Measurements from ENCODE around the gene FGF12. TPM values are rescaled to one million over a fixed set of nuclear protein-coding genes. Genes with fewer than 3 reads are reported as not detected.

FGF12 gene
- total RNA-seq, 8 experiments from 2014 or later, result 8.2 to 173 (median 21.6) TPM

DNA sequence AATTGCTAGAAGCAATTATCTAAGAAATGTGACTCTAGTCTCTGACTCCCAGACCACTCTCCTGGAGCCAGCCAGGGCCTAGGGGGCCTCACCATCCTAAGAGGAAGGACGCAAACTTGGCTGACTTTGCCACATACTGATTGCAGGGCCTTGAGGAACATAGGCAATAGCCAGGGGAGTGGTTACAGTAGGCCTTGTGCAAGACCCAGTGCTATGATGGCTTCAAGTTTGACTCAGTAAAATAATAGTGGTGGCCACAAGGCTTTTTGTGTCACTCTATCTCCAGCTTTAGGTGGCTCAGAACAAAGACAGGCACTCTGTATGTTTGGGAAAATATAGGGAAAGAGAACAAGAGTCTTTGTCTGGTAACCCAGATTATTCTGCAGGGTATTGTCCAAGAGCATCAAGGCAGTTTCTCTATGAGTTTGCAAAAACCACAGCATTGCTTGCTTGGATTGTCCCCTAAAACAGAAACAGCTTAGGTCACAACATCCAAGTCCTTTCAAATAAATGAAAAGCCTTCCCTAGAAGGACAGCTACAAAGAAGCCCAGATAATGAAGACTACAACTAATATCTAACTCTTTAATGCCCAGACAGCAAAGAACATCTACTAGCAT lies 634.8 kb downstream of the FGF12 start:
- Histone ChIP-seq H3K4me1 (replicated peaks in 1 of 2) (no peaks in the 10 kb centered on the region), H3K27ac (no peak overlapping the region), H3K4me3 (no peak overlapping the region)
- in situ Hi-C loops (cut with MboI; ENCODE audit: low pct_unique_long_range_greater_than_20kb in 2 of 9, low sequenced_read_pairs in 9 of 9, unreplicated experiment in 9 of 9), result no loop called here
- peak in 3 of 8 experiments; percentile 42 to 49 (median 48) for ATAC-seq (replicated peaks in 6 of 8)
- 86 to 100% (median 100%) methylated on average over 1 of the region's 1 CpG; no CpG with 5 or more reads in 5 of the 10 experiments for WGBS, 10 experiments

DNA sequence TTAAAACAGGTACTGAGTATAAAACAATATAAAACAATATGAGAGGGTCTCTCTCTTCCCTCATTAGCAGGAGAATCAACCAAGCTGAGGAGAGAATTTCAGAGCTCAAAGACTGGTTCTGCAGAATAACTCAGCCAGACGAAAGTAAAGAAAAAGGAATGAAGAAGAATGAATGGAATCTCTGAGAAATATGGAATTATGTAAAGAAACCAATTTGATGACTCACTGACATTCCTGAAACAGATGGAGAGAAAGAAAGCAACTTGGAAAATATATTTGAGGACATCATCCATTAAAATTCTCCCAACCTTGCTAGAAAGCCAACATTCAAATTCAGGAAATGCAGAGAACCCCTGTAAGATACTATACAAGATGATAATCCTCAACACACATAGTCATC lies 635.5 kb downstream of the FGF12 start:
- peak in 3 of 8 experiments; percentile 59 to 89 (median 66) for ATAC-seq (replicated peaks in 6 of 8)
- no peak overlapping the region for H3K27ac ChIP-seq
- WGBS, 10 experiments, result 0 to 100% (median 68%) methylated on average over 1 of the region's 1 CpG; no CpG with 5 or more reads in 2 of the 10 experiments
- no peak overlapping the region for H3K4me3 ChIP-seq
- H3K4me1 ChIP-seq (replicated peaks in 1 of 2), result no peaks in the 10 kb centered on the region
- in situ Hi-C loops (cut with MboI; ENCODE audit: low pct_unique_long_range_greater_than_20kb in 2 of 9, low sequenced_read_pairs in 9 of 9, unreplicated experiment in 9 of 9), result no loop called here

DNA sequence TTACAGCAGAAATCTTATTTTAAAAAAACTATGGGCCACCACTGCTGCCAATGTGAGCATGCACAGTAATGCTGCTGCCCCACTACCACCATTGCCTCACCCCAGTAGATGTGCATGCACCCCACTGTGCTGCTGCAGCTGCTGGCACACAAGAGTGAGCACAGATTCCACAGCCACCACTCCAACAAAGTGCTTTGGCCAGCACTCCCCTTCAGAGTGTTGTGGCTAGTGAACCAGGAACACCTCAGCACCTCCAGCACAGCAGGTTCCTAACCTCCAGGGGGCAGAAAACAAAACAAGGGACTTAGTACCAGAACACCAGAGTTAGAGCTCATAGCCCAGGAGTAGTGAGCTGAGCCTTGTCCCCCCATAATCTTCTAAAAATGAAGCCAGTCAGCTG lies 636.8 kb downstream of the FGF12 start:
- Histone ChIP-seq H3K4me1 (replicated peaks in 1 of 2) (no peaks in the 10 kb centered on the region), H3K4me3 (no peak overlapping the region), H3K27ac (no peak overlapping the region)
- in situ Hi-C loops (cut with MboI; ENCODE audit: low pct_unique_long_range_greater_than_20kb in 2 of 9, low sequenced_read_pairs in 9 of 9, unreplicated experiment in 9 of 9), result no loop called here
- ATAC-seq (replicated peaks in 6 of 8), result peak in 3 of 8 experiments; percentile 24 to 49 (median 25)

Other genes starting within 250 kb of the FGF12 start
- gene MB21D2, start 190.3 kb upstream of the FGF12 start, total RNA-seq, result 10 to 100 TPM in 5 of 8 experiments, 1 to 10 TPM in 3; 1.6 to 25.3 (median 17.0) TPM

Measured in motor neuron (in vitro differentiated cells).